ENCODE measurements around the gene CD34. TPM values are rescaled to one million over a fixed set of nuclear protein-coding genes. Genes with fewer than 3 reads are reported as not detected.

CD34 gene
- total RNA-seq, 1 donor: 0.36 TPM

- H3K4me2 ChIP-seq (ENCODE audit: insufficient read depth, low read length): peak overlapping the region; percentile 84
- peaks cover 33% of the 10 kb centered on the region for H3K79me2 ChIP-seq (ENCODE audit: insufficient read depth, low read length)
- no peaks in the 10 kb centered on the region for H4K20me1 ChIP-seq (ENCODE audit: insufficient read depth, low read length)
- no peaks in the 10 kb centered on the region for H3K27me3 ChIP-seq (ENCODE audit: insufficient read depth, low read length)
- H3K36me3 ChIP-seq (ENCODE audit: insufficient read depth, low read length): peaks cover 23% of the 10 kb centered on the region
- peak; percentile 58 for TF ChIP-seq CTCF (IDR thresholded peaks at IDR 0.05; ENCODE audit: extremely low read depth, low read depth, low read length)
- peak; percentile 98 for DNase-seq (ENCODE audit: insufficient read length, low spot score, missing footprints)
- H3K9me3 ChIP-seq (ENCODE audit: low read depth, low read length): no peaks in the 10 kb centered on the region
- peaks cover 24% of the 10 kb centered on the region for H3K4me1 ChIP-seq (ENCODE audit: insufficient read depth, low read length)
- peak overlapping the region; percentile 92 for H3K4me3 ChIP-seq (ENCODE audit: insufficient read depth, low read length)
- peak overlapping the region; percentile 98 for H2AFZ ChIP-seq (ENCODE audit: low read length)
- H3K27ac ChIP-seq (ENCODE audit: low read depth, low read length): peak overlapping the region; percentile 74
These were observed 41.9 kb downstream of the CD34 start for GRCh38 chr1:207868774-207869721.

- H3K27me3 ChIP-seq (ENCODE audit: insufficient read depth, low read length): no peaks in the 10 kb centered on the region
- H3K27ac ChIP-seq (ENCODE audit: low read depth, low read length): peak overlapping the region; percentile 74
- peak; percentile 89 for DNase-seq (ENCODE audit: insufficient read length, low spot score, missing footprints)
- no peaks in the 10 kb centered on the region for H3K9me3 ChIP-seq (ENCODE audit: low read depth, low read length)
- no peak for TF ChIP-seq CTCF (IDR thresholded peaks at IDR 0.05; ENCODE audit: extremely low read depth, low read depth, low read length)
- H3K4me3 ChIP-seq (ENCODE audit: insufficient read depth, low read length): peak overlapping the region; percentile 92
- peaks cover 34% of the 10 kb centered on the region for H3K79me2 ChIP-seq (ENCODE audit: insufficient read depth, low read length)
- peak overlapping the region; percentile 89 for H2AFZ ChIP-seq (ENCODE audit: low read length)
- no peaks in the 10 kb centered on the region for H4K20me1 ChIP-seq (ENCODE audit: insufficient read depth, low read length)
- H3K36me3 ChIP-seq (ENCODE audit: insufficient read depth, low read length): peaks cover 23% of the 10 kb centered on the region
- peaks cover 24% of the 10 kb centered on the region for H3K4me1 ChIP-seq (ENCODE audit: insufficient read depth, low read length)
- H3K4me2 ChIP-seq (ENCODE audit: insufficient read depth, low read length): peak overlapping the region; percentile 82
These were observed 42.6 kb downstream of the CD34 start for GRCh38 chr1:207868251-207868773.

GRCh38 chr1:207867136-207868109 lies 43.5 kb downstream of the CD34 start:
- Histone ChIP-seq H3K9me3 (ENCODE audit: low read depth, low read length) (no peaks in the 10 kb centered on the region), H3K79me2 (ENCODE audit: insufficient read depth, low read length) (peaks cover 38% of the 10 kb centered on the region), H2AFZ (ENCODE audit: low read length) (peak overlapping the region; percentile 89), H3K4me3 (ENCODE audit: insufficient read depth, low read length) (peak overlapping the region; percentile 92), H3K36me3 (ENCODE audit: insufficient read depth, low read length) (peaks cover 23% of the 10 kb centered on the region), H3K27me3 (ENCODE audit: insufficient read depth, low read length) (no peaks in the 10 kb centered on the region), H3K27ac (ENCODE audit: low read depth, low read length) (peak overlapping the region; percentile 74), H3K4me1 (ENCODE audit: insufficient read depth, low read length) (peaks cover 29% of the 10 kb centered on the region), H4K20me1 (ENCODE audit: insufficient read depth, low read length) (no peaks in the 10 kb centered on the region), H3K4me2 (ENCODE audit: insufficient read depth, low read length) (peak overlapping the region; percentile 82)
- DNase-seq (ENCODE audit: insufficient read length, low spot score, missing footprints): no peak
- TF ChIP-seq CTCF (IDR thresholded peaks at IDR 0.05; ENCODE audit: extremely low read depth, low read depth, low read length): no peak
